GM21723 (cell line): Measurements from ENCODE around the gene SACS.
"Not testable (repeated sequence)": the region's sequence is repeated elsewhere in the genome, so short reads cannot be mapped to it uniquely, and the experiment has no call there.

ENCODE experiments used
- ATAC-seq: cut with Tn5 transposase; IDR thresholded peaks from one replicate; pipeline ENCODE4 v1.9.1; 2021; ENCODE audit warnings: mild to moderate bottlenecking, moderate library complexity; ENCODE audit not compliant: unreplicated experiment

Gene SACS

GRCh38 chr13:23414682-23415081 lies 18.8 kb downstream of the SACS start:
- no peak for ATAC-seq

GRCh38 chr13:23411706-23412105 lies 21.8 kb downstream of the SACS start:
- ATAC-seq, result no peak

- ATAC-seq, result no peak
Measured at GRCh38 chr13:23411220-23411619, 22.3 kb downstream of the SACS start.

- ATAC-seq, result no peak
Measured at GRCh38 chr13:23408026-23408425, 25.5 kb downstream of the SACS start.

GRCh38 chr13:23401156-23401555 lies 32.3 kb downstream of the SACS start:
- not testable (repeated sequence) for ATAC-seq

- no peak for ATAC-seq
Measured at GRCh38 chr13:23399347-23399746, 34.2 kb downstream of the SACS start.

GRCh38 chr13:23394821-23395220 lies 38.7 kb downstream of the SACS start:
- no peak for ATAC-seq

- no peak for ATAC-seq
Measured at GRCh38 chr13:23392925-23393645, 40.4 kb downstream of the SACS start.

GRCh38 chr13:23392313-23392712 lies 41.2 kb downstream of the SACS start:
- ATAC-seq, result no peak

- ATAC-seq, result no peak
Measured at GRCh38 chr13:23391752-23392151, 41.8 kb downstream of the SACS start.

GRCh38 chr13:23386533-23386932 lies 47.0 kb downstream of the SACS start:
- peak; percentile 88 for ATAC-seq

- no peak for ATAC-seq
Measured at GRCh38 chr13:23385931-23386330, 47.6 kb downstream of the SACS start.

- peak; percentile 65 for ATAC-seq
Measured at GRCh38 chr13:23384111-23384510, 49.4 kb downstream of the SACS start.

- ATAC-seq, result no peak
Measured at GRCh38 chr13:23383151-23383550, 50.4 kb downstream of the SACS start.

GRCh38 chr13:23381866-23382265 lies 51.6 kb downstream of the SACS start:
- no peak for ATAC-seq

- ATAC-seq, result no peak
Measured at GRCh38 chr13:23380534-23380933, 53.0 kb downstream of the SACS start.

GRCh38 chr13:23377983-23378632 lies 55.4 kb downstream of the SACS start:
- no peak for ATAC-seq

GRCh38 chr13:23377579-23377978 lies 55.9 kb downstream of the SACS start:
- no peak for ATAC-seq

GRCh38 chr13:23375001-23375971 lies 58.2 kb downstream of the SACS start:
- peak; percentile 88 for ATAC-seq

- no peak for ATAC-seq
Measured at GRCh38 chr13:23372264-23372906, 61.1 kb downstream of the SACS start.

- ATAC-seq, result no peak
Measured at GRCh38 chr13:23367907-23368306, 65.6 kb downstream of the SACS start.
